DOHH2 (cell line): Measurements from ENCODE around the gene PPP1R36.

ENCODE experiments used
- H3F3A ChIP-seq: fragments of 200-600 bp; sonication (generic), shearing (Covaris generic); 2 replicates; pipeline ENCODE4 v1.6.0; 2016; ENCODE audit warnings: antibody characterized with exemption, mild to moderate bottlenecking; ENCODE audit not compliant: control insufficient read depth, insufficient read depth
- H3K27ac ChIP-seq: fragments of 200-600 bp; sonication (generic); 2 replicates; pipeline ENCODE4 v1.5.1; 2014; ENCODE audit warnings: low read depth, mild to moderate bottlenecking, low read length, moderate library complexity
- H3K27me3 ChIP-seq: fragments of 200-600 bp; sonication (generic); 2 replicates; pipeline ENCODE4 v1.6.1; 2014; ENCODE audit warnings: mild to moderate bottlenecking, low read length, mixed read lengths; ENCODE audit not compliant: control insufficient read depth
- H3K36me3 ChIP-seq: fragments of 200-600 bp; sonication (generic); 2 replicates; pipeline ENCODE4 v1.6.1; 2014; ENCODE audit warnings: mild to moderate bottlenecking, low read length, moderate library complexity, mixed read lengths; ENCODE audit not compliant: control insufficient read depth
- H3K4me1 ChIP-seq: fragments of 200-600 bp; sonication (generic); 2 replicates; pipeline ENCODE4 v1.6.1; 2014; ENCODE audit warnings: mild to moderate bottlenecking, low read length, mixed read lengths; ENCODE audit not compliant: control insufficient read depth
- H3K4me2 ChIP-seq: fragments of 200-600 bp; sonication (generic); 2 replicates; pipeline ENCODE4 v1.6.0; 2014; ENCODE audit warnings: mild to moderate bottlenecking, low read length, moderate library complexity
- H3K4me3 ChIP-seq: fragments of 200-600 bp; sonication (generic); 2 replicates; pipeline ENCODE4 v1.5.1; 2014; ENCODE audit warnings: mild to moderate bottlenecking, low read length, mixed read lengths
- H3K79me2 ChIP-seq: fragments of 200-600 bp; sonication (generic); 2 replicates; pipeline ENCODE4 v1.6.1; 2014; ENCODE audit warnings: mild to moderate bottlenecking, low read length, mixed read lengths; ENCODE audit not compliant: control insufficient read depth
- H3K9me2 ChIP-seq: fragments of 200-600 bp; sonication (generic); replicated peaks from 2 replicates; pipeline ENCODE4 v1.6.1; 2014; ENCODE audit warnings: mild to moderate bottlenecking, low read length, mixed read lengths; ENCODE audit not compliant: control insufficient read depth
- H3K9me3 ChIP-seq: fragments of 200-600 bp; sonication (generic); 2 replicates; pipeline ENCODE4 v1.6.1; 2014; ENCODE audit warnings: antibody characterized with exemption, low read length, mixed read lengths; ENCODE audit not compliant: control insufficient read depth, insufficient read depth
- H4K20me1 ChIP-seq: fragments of 200-600 bp; sonication (generic); 2 replicates; pipeline ENCODE4 v1.6.0; 2014; ENCODE audit warnings: low read depth, mild to moderate bottlenecking, antibody characterized with exemption, low read length, moderate library complexity; ENCODE audit not compliant: control insufficient read depth, insufficient read depth
- CTCF ChIP-seq: fragments of 200-600 bp; sonication (generic); IDR thresholded peaks from one replicate; pipeline ENCODE4 v1.5.1; 2014; ENCODE audit warnings: antibody characterized with exemption, mild to moderate bottlenecking, low read depth, low read length; ENCODE audit not compliant: poor library complexity, severe bottlenecking
- EZH2phosphoT487 ChIP-seq: fragments of 200-600 bp; sonication (generic); IDR thresholded peaks from 2 replicates; pipeline ENCODE4 v1.6.1; 2017; ENCODE audit warnings: borderline replicate concordance, mild to moderate bottlenecking, antibody characterized with exemption, low read length, moderate library complexity, mixed read lengths

PPP1R36 gene

GRCh38 chr14:64504310-64504896 lies 45.4 kb upstream of the PPP1R36 start, which contains the start of gene ZBTB1:
Gene ZBTB1 (plus strand): TSS chr14:64504770. CDS start chr14:64521505, 16,735 bp downstream.
- H3K27ac ChIP-seq, result peak within 1 kb of the TSS; percentile 95
- H3K9me2 ChIP-seq, result no peaks in the 10 kb centered on the region
- TF ChIP-seq EZH2phosphoT487 (no peak), CTCF (no peak)
- H4K20me1 ChIP-seq, result peaks cover 16% of the 10 kb centered on the region; the same call in 1 of the 2 replicates
- no peaks in the 10 kb centered on the region for H3K9me3 ChIP-seq
- peak within 1 kb of the TSS; percentile 87 for H3K4me3 ChIP-seq
- peaks cover 59% of the 10 kb centered on the region for H3K4me1 ChIP-seq
- H3K36me3 ChIP-seq, result peaks cover 69% of the 10 kb centered on the region
- H3K4me2 ChIP-seq, result peak within 1 kb of the TSS; percentile 90
- H3K79me2 ChIP-seq, result peaks cover 89% of the 10 kb centered on the region
- H3F3A ChIP-seq, result peaks cover 15% of the 10 kb centered on the region
- no peaks in the 10 kb centered on the region; the same call in 1 of the 2 replicates for H3K27me3 ChIP-seq

- peaks cover 58% of the 10 kb centered on the region for H3K4me1 ChIP-seq
- peak overlapping the region; percentile 87 for H3K4me3 ChIP-seq
- peaks cover 16% of the 10 kb centered on the region; the same call in 1 of the 2 replicates for H4K20me1 ChIP-seq
- H3K9me2 ChIP-seq, result no peaks in the 10 kb centered on the region
- peaks cover 62% of the 10 kb centered on the region for H3K36me3 ChIP-seq
- H3K27ac ChIP-seq, result peak overlapping the region; percentile 95
- H3K27me3 ChIP-seq, result no peaks in the 10 kb centered on the region; the same call in 1 of the 2 replicates
- peaks cover 88% of the 10 kb centered on the region for H3K79me2 ChIP-seq
- peak overlapping the region; percentile 90 for H3K4me2 ChIP-seq
- no peaks in the 10 kb centered on the region for H3K9me3 ChIP-seq
- peaks cover 19% of the 10 kb centered on the region for H3F3A ChIP-seq
- TF ChIP-seq CTCF (no peak), EZH2phosphoT487 (no peak)
Measured at GRCh38 chr14:64504897-64505794, 44.6 kb upstream of the PPP1R36 start.

GRCh38 chr14:64506721-64507120 lies 43.0 kb upstream of the PPP1R36 start:
- TF ChIP-seq CTCF, result no peak
- no peak for TF ChIP-seq EZH2phosphoT487
- H4K20me1 ChIP-seq, result peaks cover 20% of the 10 kb centered on the region
- no peaks in the 10 kb centered on the region; the same call in 1 of the 2 replicates for H3K27me3 ChIP-seq
- H3K79me2 ChIP-seq, result peaks cover 88% of the 10 kb centered on the region
- H3F3A ChIP-seq, result peaks cover 23% of the 10 kb centered on the region
- H3K9me2 ChIP-seq, result no peaks in the 10 kb centered on the region
- H3K36me3 ChIP-seq, result peaks cover 52% of the 10 kb centered on the region
- peak overlapping the region; percentile 95 for H3K27ac ChIP-seq
- H3K4me3 ChIP-seq, result peak overlapping the region; percentile 87
- H3K4me1 ChIP-seq, result peaks cover 58% of the 10 kb centered on the region
- H3K4me2 ChIP-seq, result peak overlapping the region; percentile 90
- no peaks in the 10 kb centered on the region for H3K9me3 ChIP-seq
